Endothelial cell of umbilical vein (primary cell): Measurements from ENCODE around the gene ACCSL. TPM values are rescaled to one million over a fixed set of nuclear protein-coding genes. Genes with fewer than 3 reads are reported as not detected.

Experiments
- BruUV-seq: library from RNA; stranded (reverse); fragments of 400-500 nt; replicated peaks from 2 replicates; lab custom pipeline; 2021; lab: Mats Ljungman, UMichigan
- CTCF ChIA-PET: fragments of 300-600, 350-600 bp; sonication (Branson Sonifier 250); formaldehyde crosslinking; loops from one replicate; lab custom pipeline; 2021; ENCODE audit warnings: antibody characterized with exemption, inconsistent platforms; lab: Charles Lee
- POLR2A ChIA-PET: fragments of 300-600, 350-600 bp; sonication (Branson Sonifier 250); formaldehyde crosslinking; loops from one replicate; lab custom pipeline; 2021; ENCODE audit warnings: antibody characterized with exemption, inconsistent platforms; lab: Charles Lee
- DNase-seq: peaks from one replicate; pipeline ENCODE4 v3.0.0-alpha.2; 2011; ENCODE audit warnings: low read depth, low spot score
- FAIRE-seq: peaks from 2 replicates; lab custom pipeline; 2011; peaks lifted over from hg19 to GRCh38; lab: Jason Lieb, UNC
- H2AFZ ChIP-seq: 2 replicates; pipeline ENCODE4 v1.6.0; 2012; ENCODE audit warnings: low read depth, low read length, control low read depth, inconsistent platforms
- H3K27ac ChIP-seq: 2 replicates; pipeline ENCODE4 v1.5.1; 2011; ENCODE audit warnings: low read depth, mild to moderate bottlenecking, control low read depth, low read length, moderate library complexity; ENCODE audit not compliant: insufficient read depth
- H3K27me3 ChIP-seq, 2 experiments: 2 replicates each; pipeline versions ENCODE4 v1.6.0 to v1.6.1; 2011; ENCODE audit warnings: low read length in 2 of 2, mixed read lengths in 1 of 2; ENCODE audit not compliant: control insufficient read depth in 2 of 2, insufficient read depth in 2 of 2
- H3K36me3 ChIP-seq, 2 experiments: 2 replicates in 1 of 2; 3 replicates in 1 of 2; pipeline ENCODE4 v1.5.1; 2011; ENCODE audit warnings: low read length in 2 of 2, mild to moderate bottlenecking in 1 of 2, moderate library complexity in 1 of 2; ENCODE audit not compliant: control insufficient read depth in 2 of 2, insufficient read depth in 2 of 2; ENCODE audit errors: extremely low read depth in 1 of 2
- H3K4me1 ChIP-seq: 3 replicates; pipeline ENCODE4 v1.5.1; 2011; ENCODE audit warnings: mild to moderate bottlenecking, low read length; ENCODE audit not compliant: control insufficient read depth, insufficient read depth; ENCODE audit errors: extremely low read depth
- H3K4me2 ChIP-seq: 2 replicates; pipeline ENCODE4 v1.6.1; 2011; ENCODE audit warnings: low read length, control low read depth, mixed read lengths; ENCODE audit not compliant: insufficient read depth
- H3K4me3 ChIP-seq, 3 experiments: fragments of 200-600 bp in 1 of 3; sonication (generic), shearing (Covaris generic) in 1 of 3; replicated peaks in 1 of 3; 2 replicates each; pipeline ENCODE4 v1.5.1; 2011 to 2016; ENCODE audit warnings: control low read depth in 3 of 3, low read length in 3 of 3, mild to moderate bottlenecking in 2 of 3, inconsistent platforms in 1 of 3, low read depth in 1 of 3, moderate library complexity in 1 of 3; ENCODE audit not compliant: insufficient read depth in 1 of 3
- H3K79me2 ChIP-seq: 2 replicates; pipeline ENCODE4 v1.6.0; 2012; ENCODE audit warnings: low read length, inconsistent platforms; ENCODE audit not compliant: control insufficient read depth, insufficient read depth
- H3K9ac ChIP-seq: replicated peaks from 2 replicates; pipeline ENCODE3; 2011; ENCODE audit warnings: low read length, control low read depth; ENCODE audit not compliant: insufficient read depth; ENCODE audit errors: extremely low read depth
- H3K9me1 ChIP-seq: replicated peaks from 3 replicates; pipeline ENCODE4 v1.6.0; 2011; ENCODE audit warnings: mild to moderate bottlenecking, low read length; ENCODE audit not compliant: control insufficient read depth, insufficient read depth; ENCODE audit errors: extremely low read depth
- H3K9me3 ChIP-seq: replicated peaks from 2 replicates; pipeline ENCODE4 v1.5.1; 2012; ENCODE audit warnings: low read length, inconsistent platforms; ENCODE audit not compliant: control insufficient read depth, insufficient read depth
- H4K20me1 ChIP-seq: replicated peaks from 2 replicates; pipeline ENCODE3; 2011; ENCODE audit warnings: mild to moderate bottlenecking, low read length; ENCODE audit not compliant: control insufficient read depth, insufficient read depth; ENCODE audit errors: extremely low read depth
- EZH2 ChIP-seq: IDR thresholded peaks from 2 replicates; pipeline ENCODE4 v1.6.1; 2012; ENCODE audit warnings: borderline replicate concordance, low read depth, mild to moderate bottlenecking, moderate library complexity, low read length, inconsistent platforms; ENCODE audit not compliant: severe bottlenecking
- FOS ChIP-seq: IDR thresholded peaks from 2 replicates; pipeline ENCODE4 v1.6.1; 2011; ENCODE audit warnings: mild to moderate bottlenecking, low read length, moderate library complexity, borderline replicate concordance; ENCODE audit not compliant: insufficient read depth
- GATA2 ChIP-seq: IDR thresholded peaks from 2 replicates; pipeline ENCODE4 v1.7.0; 2011; ENCODE audit warnings: low read depth, mild to moderate bottlenecking, moderate library complexity, mixed read lengths, low read length; ENCODE audit not compliant: insufficient read length, insufficient read depth
- JUN ChIP-seq: IDR thresholded peaks from 2 replicates; pipeline ENCODE4 v1.6.1; 2011; ENCODE audit warnings: borderline replicate concordance, low read depth; ENCODE audit not compliant: insufficient read length, insufficient read depth
- MYC ChIP-seq: IDR thresholded peaks from one replicate; pipeline ENCODE4 v1.6.1; 2011; ENCODE audit warnings: mild to moderate bottlenecking, low read depth, low read length
- POLR2A ChIP-seq: IDR thresholded peaks from 2 replicates; pipeline ENCODE4 v1.6.1; 2012; ENCODE audit warnings: low read depth, mild to moderate bottlenecking, control low read depth, low read length
- POLR2AphosphoS5 ChIP-seq: IDR thresholded peaks from 2 replicates; pipeline ENCODE4 v1.6.1; 2012; ENCODE audit warnings: low read depth, mild to moderate bottlenecking, control low read depth, low read length, moderate library complexity; ENCODE audit not compliant: insufficient read depth
- dilution Hi-C: fragments of 300-500 bp; cut with MboI; formaldehyde crosslinking; loops from one replicate; pipeline ENCODE4 v1.15.0; 2019; ENCODE audit warnings: low sequenced_read_pairs; ENCODE audit not compliant: extremely low pct_ligation_motif_present
- intact Hi-C: fragments of 100-400 bp; cut with micrococcal nuclease; formaldehyde crosslinking; loops from one replicate; pipeline ENCODE4 v1.10.0; 2022
- polyA plus RNA-seq, 4 experiments: library from polyadenylated mRNA; depleted of rRNA in 3 of 4; stranded (reverse) in 3 of 4; unstranded in 1 of 4; fragments of >200 nt; gene quantifications; 2 replicates each; pipeline versions ENCODE4 v1.2.1 to v1.2.3, GENCODE V29; 2011 to 2012; ENCODE audit warnings: missing spikeins in 1 of 4
- total RNA-seq: library from RNA; stranded (reverse); gene quantifications from 2 replicates; pipeline ENCODE4 v1.2.3, GENCODE V29; 2021
- TF ChIP-seq, protein P1 (sequence below): IDR thresholded peaks from 2 replicates; pipeline ENCODE4 v1.6.1; 2011; ENCODE audit not compliant: insufficient read depth, insufficient read length
- TF ChIP-seq, protein P2 (sequence below), 2 donors: IDR thresholded peaks; 1 replicate in 1 of 2; 2 replicates in 1 of 2; pipeline ENCODE4 v1.5.1; 2011; ENCODE audit warnings: low read length in 2 of 2, mild to moderate bottlenecking in 2 of 2, moderate library complexity in 2 of 2, control low read depth in 1 of 2, inconsistent platforms in 1 of 2, low read depth in 1 of 2; ENCODE audit not compliant: insufficient read depth in 1 of 2; ENCODE audit errors: extremely low read depth in 1 of 2

Gene ACCSL
- total and polyA plus RNA-seq, 2 donors (not counting 3 experiments of a cell fraction or from before 2014, with no cell fraction given), result not detected

DNA sequence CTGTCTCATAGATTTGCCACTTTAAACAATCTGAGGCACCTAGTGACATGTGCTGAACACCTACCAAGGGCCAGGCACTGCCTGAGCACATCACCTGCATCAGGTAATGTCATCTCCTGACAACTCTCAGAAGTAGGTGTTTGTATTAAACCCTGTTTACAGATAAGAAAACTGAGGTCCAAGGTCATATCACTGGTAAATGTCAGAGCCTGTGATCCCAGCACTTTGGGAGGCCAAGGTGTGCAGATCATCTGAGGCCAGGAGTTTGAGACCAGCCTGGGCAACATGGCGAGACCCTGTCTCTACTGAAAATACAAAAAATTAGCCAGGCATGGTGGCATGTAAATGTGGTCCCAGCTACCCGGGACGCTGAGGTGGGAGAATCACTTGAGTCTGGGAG, 39.1 kb upstream of the ACCSL start:
- H4K20me1 ChIP-seq, result no peaks in the 10 kb centered on the region
- no peak overlapping the region for H3K9ac ChIP-seq
- no peaks in the 10 kb centered on the region for H3K79me2 ChIP-seq
- no peak overlapping the region for H2AFZ ChIP-seq
- no peak overlapping the region for H3K4me3 ChIP-seq
- POLR2A ChIA-PET, result no interaction called here
- no peaks in the 10 kb centered on the region for H3K9me1 ChIP-seq
- no peak overlapping the region for H3K27ac ChIP-seq
- intact Hi-C loops, result no loop called here
- CTCF ChIA-PET, result no interaction called here
- dilution Hi-C loops, result no loop called here
- no peak overlapping the region for H3K4me2 ChIP-seq
- no peaks in the 10 kb centered on the region for H3K9me3 ChIP-seq
- DNase-seq (no peak), FAIRE-seq (no peak)
- BruUV-seq, result no TSS peak
- TF ChIP-seq, protein P1, sequence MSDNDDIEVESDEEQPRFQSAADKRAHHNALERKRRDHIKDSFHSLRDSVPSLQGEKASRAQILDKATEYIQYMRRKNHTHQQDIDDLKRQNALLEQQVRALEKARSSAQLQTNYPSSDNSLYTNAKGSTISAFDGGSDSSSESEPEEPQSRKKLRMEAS, result no peak
- TF ChIP-seq JUN (no peak), EZH2 (no peak), FOS (no peak)
- no peaks in the 10 kb centered on the region for H3K36me3 ChIP-seq
- H3K4me1 ChIP-seq, result no peaks in the 10 kb centered on the region
- H3K27me3 ChIP-seq, result peaks cover 3 to 6% of the 10 kb centered on the region in 2 experiments

DNA sequence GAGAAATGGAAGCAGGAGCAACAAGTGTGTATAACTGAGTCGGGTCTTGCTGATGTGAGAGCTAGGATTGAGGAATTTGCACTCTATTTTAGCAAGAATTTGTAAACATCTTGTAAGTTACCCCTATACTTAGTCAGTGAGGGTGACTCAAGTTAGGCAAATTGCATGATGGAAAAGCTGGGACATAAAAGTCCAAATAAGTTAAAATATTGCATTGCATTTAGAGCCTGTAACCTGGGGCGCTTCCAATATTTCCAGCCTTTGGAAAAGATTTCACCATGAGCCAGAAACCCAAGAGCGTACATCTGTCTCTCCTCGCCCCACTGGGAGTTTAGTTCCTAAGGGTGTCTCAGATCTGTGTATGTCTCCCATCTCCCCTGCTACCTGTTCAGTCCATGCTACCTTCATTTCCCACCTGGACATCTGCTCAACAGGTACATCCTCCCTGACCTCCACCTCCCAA, 37.0 kb upstream of the ACCSL start:
- FAIRE-seq, result no peak
- ChIA-PET CTCF (interaction anchor here (1.0 kb wide), 1 partner anchor 18 kb away, joined by 3 read pairs; no protein-coding TSS in a partner anchor), POLR2A (no interaction called here)
- H3K9me3 ChIP-seq, result no peaks in the 10 kb centered on the region
- H4K20me1 ChIP-seq, result no peaks in the 10 kb centered on the region
- H2AFZ ChIP-seq, result no peak overlapping the region
- H3K9ac ChIP-seq, result no peak overlapping the region
- intact Hi-C loops (no loop called here), dilution Hi-C loops (no loop called here)
- H3K27ac ChIP-seq, result no peak overlapping the region
- TF ChIP-seq GATA2 (no peak), EZH2 (no peak), MYC (no peak), POLR2AphosphoS5 (no peak), FOS (no peak), JUN (no peak), POLR2A (no peak)
- TF ChIP-seq, protein P2, sequence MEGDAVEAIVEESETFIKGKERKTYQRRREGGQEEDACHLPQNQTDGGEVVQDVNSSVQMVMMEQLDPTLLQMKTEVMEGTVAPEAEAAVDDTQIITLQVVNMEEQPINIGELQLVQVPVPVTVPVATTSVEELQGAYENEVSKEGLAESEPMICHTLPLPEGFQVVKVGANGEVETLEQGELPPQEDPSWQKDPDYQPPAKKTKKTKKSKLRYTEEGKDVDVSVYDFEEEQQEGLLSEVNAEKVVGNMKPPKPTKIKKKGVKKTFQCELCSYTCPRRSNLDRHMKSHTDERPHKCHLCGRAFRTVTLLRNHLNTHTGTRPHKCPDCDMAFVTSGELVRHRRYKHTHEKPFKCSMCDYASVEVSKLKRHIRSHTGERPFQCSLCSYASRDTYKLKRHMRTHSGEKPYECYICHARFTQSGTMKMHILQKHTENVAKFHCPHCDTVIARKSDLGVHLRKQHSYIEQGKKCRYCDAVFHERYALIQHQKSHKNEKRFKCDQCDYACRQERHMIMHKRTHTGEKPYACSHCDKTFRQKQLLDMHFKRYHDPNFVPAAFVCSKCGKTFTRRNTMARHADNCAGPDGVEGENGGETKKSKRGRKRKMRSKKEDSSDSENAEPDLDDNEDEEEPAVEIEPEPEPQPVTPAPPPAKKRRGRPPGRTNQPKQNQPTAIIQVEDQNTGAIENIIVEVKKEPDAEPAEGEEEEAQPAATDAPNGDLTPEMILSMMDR (IDR thresholded peaks at IDR 0.05; ENCODE audit: extremely low read depth in 1 of 2, insufficient read depth in 1 of 2, low read depth in 1 of 2, low read length in 2 of 2), result no peak
- TF ChIP-seq, protein P1, result no peak
- BruUV-seq, result no TSS peak
- no peak for DNase-seq
- H3K79me2 ChIP-seq, result no peaks in the 10 kb centered on the region
- H3K4me2 ChIP-seq, result no peak overlapping the region
- H3K27me3 ChIP-seq, result peaks cover 3 to 6% of the 10 kb centered on the region in 2 experiments
- no peaks in the 10 kb centered on the region for H3K36me3 ChIP-seq
- H3K9me1 ChIP-seq, result no peaks in the 10 kb centered on the region
- no peak overlapping the region for H3K4me3 ChIP-seq
- no peaks in the 10 kb centered on the region for H3K4me1 ChIP-seq
